SK-N-SH (cell line): ENCODE results near the gene LHPP. TPM values are rescaled to one million over a fixed set of nuclear protein-coding genes. Genes with fewer than 3 reads are reported as not detected.

Experiments used
- CTCF ChIA-PET: fragments of 300-600, 350-600 bp; formaldehyde crosslinking; extraction: SDS; loops from one replicate; lab custom pipeline; 2021; lab: Yijun Ruan, JAX
- POLR2A ChIA-PET: fragments of 350-600 bp; sonication (Branson Sonifier 250); formaldehyde crosslinking; extraction: SDS; loops from one replicate; lab custom pipeline; 2020; ENCODE audit warnings: antibody characterized with exemption, inconsistent platforms; lab: Yijun Ruan, JAX
- DNase-seq: peaks from one replicate; pipeline ENCODE4 v3.0.0; 2012
- H2AFZ ChIP-seq: fragments of 200-600 bp; sonication (generic); 2 replicates; pipeline ENCODE4 v1.8.1; 2016; ENCODE audit warnings: antibody characterized with exemption, mild to moderate bottlenecking, low read depth
- H3F3A ChIP-seq: fragments of 200-600 bp; sonication (generic); replicated peaks from 2 replicates; pipeline ENCODE3; 2016; ENCODE audit warnings: antibody characterized with exemption, mild to moderate bottlenecking; ENCODE audit not compliant: insufficient read depth
- H3K27ac ChIP-seq, 2 experiments: fragments of 200-500 bp in 1 of 2; fragments of 200-600 bp in 1 of 2; sonication (Bioruptor generic) in 1 of 2; sonication (generic), shearing (Covaris generic) in 1 of 2; 2 replicates each; pipeline versions ENCODE4 v1.5.1 to v1.6.1; 2014 to 2016; ENCODE audit warnings: low read depth in 2 of 2, inconsistent platforms in 1 of 2, low read length in 1 of 2, mild to moderate bottlenecking in 1 of 2, mixed read lengths in 1 of 2
- H3K27me3 ChIP-seq: fragments of 200-600 bp; sonication (generic), shearing (Covaris generic); 2 replicates; pipeline ENCODE4 v1.6.1; 2016; ENCODE audit warnings: mixed run types; ENCODE audit not compliant: insufficient read depth
- H3K36me3 ChIP-seq, 2 experiments: fragments of 200-500 bp in 1 of 2; fragments of 200-600 bp in 1 of 2; sonication (Bioruptor generic) in 1 of 2; sonication (generic) in 1 of 2; replicated peaks in 1 of 2; 2 replicates each; pipeline versions ENCODE3 to v1.5.1; 2014 to 2016; ENCODE audit warnings: low read length in 1 of 2, mild to moderate bottlenecking in 1 of 2; ENCODE audit not compliant: insufficient read depth in 2 of 2, control insufficient read depth in 1 of 2
- H3K4me1 ChIP-seq, 2 experiments: fragments of 200-500 bp in 1 of 2; fragments of 200-600 bp in 1 of 2; sonication (Bioruptor generic) in 1 of 2; sonication (generic), shearing (Covaris generic) in 1 of 2; 2 replicates each; pipeline versions ENCODE4 v1.5.1 to v1.6.1; 2014 to 2016; ENCODE audit warnings: low read depth in 1 of 2, low read length in 1 of 2, mixed run types in 1 of 2; ENCODE audit not compliant: insufficient read depth in 2 of 2, control insufficient read depth in 1 of 2
- H3K4me2 ChIP-seq: fragments of 200-600 bp; sonication (generic), shearing (Covaris generic); 2 replicates; pipeline ENCODE4 v1.6.1; 2017; ENCODE audit warnings: mixed run types
- H3K4me3 ChIP-seq, 2 experiments: fragments of 200-500 bp in 1 of 2; fragments of 200-600 bp in 1 of 2; sonication (Bioruptor generic) in 1 of 2; sonication (generic), shearing (Covaris generic) in 1 of 2; 2 replicates each; pipeline versions ENCODE4 v1.5.1 to v1.8.1; 2014 to 2016; ENCODE audit warnings: low read depth in 2 of 2, inconsistent platforms in 1 of 2, low read length in 1 of 2, mild to moderate bottlenecking in 1 of 2, mixed read lengths in 1 of 2, moderate library complexity in 1 of 2
- H3K79me2 ChIP-seq: fragments of 200-600 bp; sonication (generic); 2 replicates; pipeline ENCODE4 v1.8.1; 2017; ENCODE audit warnings: mild to moderate bottlenecking; ENCODE audit not compliant: insufficient read depth
- H3K9ac ChIP-seq: fragments of 200-600 bp; sonication (generic); 2 replicates; pipeline ENCODE4 v1.6.1; 2017; ENCODE audit warnings: mixed run types
- H3K9me2 ChIP-seq: fragments of 200-600 bp; sonication (generic); 2 replicates; pipeline ENCODE4 v1.6.1; 2017; ENCODE audit warnings: mixed run types
- H3K9me3 ChIP-seq: fragments of 200-600 bp; sonication (generic); 2 replicates; pipeline ENCODE4 v1.6.1; 2017; ENCODE audit warnings: mixed run types, mild to moderate bottlenecking, moderate library complexity
- H4K20me1 ChIP-seq: fragments of 200-600 bp; sonication (generic); 2 replicates; pipeline ENCODE4 v1.6.1; 2017; ENCODE audit warnings: mild to moderate bottlenecking, mixed run types; ENCODE audit not compliant: insufficient read depth
- CHD2 ChIP-seq: fragments of 150-350 bp; IDR thresholded peaks from 2 replicates; pipeline ENCODE4 v1.6.1; 2018; ENCODE audit warnings: low read length; ENCODE audit not compliant: partially characterized antibody
- EP300 ChIP-seq, 2 experiments: IDR thresholded peaks; 2 replicates each; pipeline versions ENCODE4 v1.4.0 to v1.6.1; 2012; ENCODE audit warnings: borderline replicate concordance in 1 of 2, low read depth in 1 of 2, low read length in 1 of 2
- EZH2phosphoT487 ChIP-seq: fragments of 200-600 bp; sonication (generic); IDR thresholded peaks from 2 replicates; pipeline ENCODE4 v1.6.1; 2017; ENCODE audit warnings: low read depth, mixed run types, mild to moderate bottlenecking, antibody characterized with exemption, moderate library complexity, borderline replicate concordance
- FOSL2 ChIP-seq: IDR thresholded peaks from 2 replicates; pipeline ENCODE4 v1.4.0; 2012; ENCODE audit warnings: low read depth, mild to moderate bottlenecking, moderate library complexity, borderline replicate concordance
- FOXJ3 ChIP-seq: sonication (generic); formaldehyde crosslinking; IDR thresholded peaks from 2 replicates; pipeline ENCODE4 v1.5.1; 2020; ENCODE audit warnings: mild to moderate bottlenecking, missing genetic modification reagents
- GABPA ChIP-seq: IDR thresholded peaks from 2 replicates; pipeline ENCODE4 v1.4.0; 2012; ENCODE audit warnings: low read depth, mild to moderate bottlenecking
- GATA2 ChIP-seq: sonication (generic); formaldehyde crosslinking; IDR thresholded peaks from 2 replicates; pipeline ENCODE4 v1.5.0; 2020; ENCODE audit warnings: mild to moderate bottlenecking, missing genetic modification reagents
- IRF3 ChIP-seq: fragments of 150-350 bp; IDR thresholded peaks from 2 replicates; pipeline ENCODE4 v1.6.1; 2016; ENCODE audit warnings: mild to moderate bottlenecking, low read depth, low read length
- MXI1 ChIP-seq: IDR thresholded peaks from 2 replicates; pipeline ENCODE4 v1.6.1; 2012; ENCODE audit warnings: mild to moderate bottlenecking, low read depth, low read length, improper control_type of control experiment
- NFIC ChIP-seq: IDR thresholded peaks from 2 replicates; pipeline ENCODE4 v1.4.0; 2012; ENCODE audit warnings: borderline replicate concordance
- NRF1 ChIP-seq: IDR thresholded peaks from 2 replicates; pipeline ENCODE4 v1.6.1; 2012; ENCODE audit warnings: low read depth, mild to moderate bottlenecking, low read length
- RAD21 ChIP-seq: IDR thresholded peaks from 2 replicates; pipeline ENCODE4 v1.6.1; 2012; ENCODE audit warnings: mild to moderate bottlenecking, low read length
- RXRA ChIP-seq: IDR thresholded peaks from 2 replicates; pipeline ENCODE4 v1.4.0; 2012; ENCODE audit warnings: low read depth, mild to moderate bottlenecking, borderline replicate concordance
- SMC3 ChIP-seq: IDR thresholded peaks from 2 replicates; pipeline ENCODE4 v1.6.1; 2012; ENCODE audit warnings: low read depth, low read length, improper control_type of control experiment
- TAF1 ChIP-seq: IDR thresholded peaks from 2 replicates; pipeline ENCODE4 v1.6.1; 2012; ENCODE audit warnings: low read depth, mild to moderate bottlenecking, low read length, moderate library complexity, borderline replicate concordance
- TCF12 ChIP-seq: IDR thresholded peaks from 2 replicates; pipeline ENCODE4 v1.4.0; 2012
- USF2 ChIP-seq: fragments of 150-350 bp; IDR thresholded peaks from 2 replicates; pipeline ENCODE4 v1.6.1; 2017; ENCODE audit warnings: antibody characterized with exemption, low read length, low read depth, borderline replicate concordance
- ZBTB33 ChIP-seq: IDR thresholded peaks from 2 replicates; pipeline ENCODE4 v1.4.0; 2012; ENCODE audit warnings: low read depth, borderline replicate concordance
- WGBS: methylation state at CpG from one replicate; pipeline ENCODE4 v1.1.6; 2017; ENCODE audit warnings: low lambda C conversion rate; 5-methylcytosine and 5-hydroxymethylcytosine counted together
- polyA plus RNA-seq, 3 experiments: library from polyadenylated mRNA; depleted of rRNA; stranded (reverse); fragments of >200 nt; gene quantifications; 2 replicates each; pipeline ENCODE4 v1.2.3, GENCODE V29; 2012
- TF ChIP-seq, protein P1 (sequence below): IDR thresholded peaks from 2 replicates; pipeline ENCODE4 v1.4.0; 2012; ENCODE audit warnings: low read depth
- TF ChIP-seq, protein P2 (sequence below): IDR thresholded peaks from 2 replicates; pipeline ENCODE4 v1.4.0; 2012; ENCODE audit warnings: low read depth, borderline replicate concordance

Gene LHPP
- polyA plus RNA-seq, 1 of the 3 experiments (the other 2 are of a cell fraction) = 29.8 TPM

DNA sequence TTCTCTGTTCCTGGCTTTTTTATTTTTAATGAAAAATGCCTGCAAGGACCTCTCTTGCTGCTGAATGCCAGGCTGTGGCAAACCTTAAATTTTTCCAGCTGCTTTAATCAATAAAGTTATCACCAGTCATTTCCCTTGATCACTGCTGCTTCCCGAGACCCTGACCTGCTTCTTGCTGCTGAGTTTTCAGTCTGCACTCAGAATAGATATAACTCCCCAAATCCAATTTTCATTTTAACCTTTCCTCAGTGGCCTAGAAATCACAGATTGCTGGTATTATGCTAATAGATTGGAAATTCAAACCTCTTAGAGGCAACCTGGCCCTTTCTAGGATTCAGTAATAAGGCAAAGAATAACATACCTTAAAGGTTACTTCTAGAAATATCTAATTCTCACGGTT lies 43.7 kb downstream of the LHPP start:
- no peak overlapping the region for H3K9ac ChIP-seq
- 64% methylated on average over 2 of the region's 2 CpGs for WGBS
- no peaks in the 10 kb centered on the region for H3K9me3 ChIP-seq
- H2AFZ ChIP-seq = no peak overlapping the region
- CTCF ChIA-PET = interaction anchor here (1.0 to 2.3 kb wide), 2 partner anchors 237 to 511 kb away, joined by 3 to 7 read pairs; no protein-coding TSS in a partner anchor
- DNase-seq = no peak
- no peaks in the 10 kb centered on the region for H4K20me1 ChIP-seq
- no peaks in the 10 kb centered on the region for H3K4me1 ChIP-seq
- POLR2A ChIA-PET = no interaction called here
- H3K27me3 ChIP-seq = no peaks in the 10 kb centered on the region
- H3K9me2 ChIP-seq = no peaks in the 10 kb centered on the region
- H3K4me3 ChIP-seq = no peak overlapping the region
- no peaks in the 10 kb centered on the region for H3F3A ChIP-seq
- no peak overlapping the region for H3K4me2 ChIP-seq
- H3K27ac ChIP-seq = no peak overlapping the region
- no peak for TF ChIP-seq EZH2phosphoT487
- no peak for TF ChIP-seq TCF12
- TF ChIP-seq GATA2 (CRISPR knock-in tag) = no peak
- TF ChIP-seq ZBTB33 = no peak
- TF ChIP-seq USF2 = no peak
- TF ChIP-seq RXRA = no peak
- no peak for TF ChIP-seq IRF3
- no peak for TF ChIP-seq NFIC
- TF ChIP-seq, protein P1, sequence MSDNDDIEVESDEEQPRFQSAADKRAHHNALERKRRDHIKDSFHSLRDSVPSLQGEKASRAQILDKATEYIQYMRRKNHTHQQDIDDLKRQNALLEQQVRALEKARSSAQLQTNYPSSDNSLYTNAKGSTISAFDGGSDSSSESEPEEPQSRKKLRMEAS = no peak
- TF ChIP-seq GABPA = no peak
- no peaks in the 10 kb centered on the region for H3K79me2 ChIP-seq
- H3K36me3 ChIP-seq = peaks cover 0 to 12% of the 10 kb centered on the region in 2 experiments

DNA sequence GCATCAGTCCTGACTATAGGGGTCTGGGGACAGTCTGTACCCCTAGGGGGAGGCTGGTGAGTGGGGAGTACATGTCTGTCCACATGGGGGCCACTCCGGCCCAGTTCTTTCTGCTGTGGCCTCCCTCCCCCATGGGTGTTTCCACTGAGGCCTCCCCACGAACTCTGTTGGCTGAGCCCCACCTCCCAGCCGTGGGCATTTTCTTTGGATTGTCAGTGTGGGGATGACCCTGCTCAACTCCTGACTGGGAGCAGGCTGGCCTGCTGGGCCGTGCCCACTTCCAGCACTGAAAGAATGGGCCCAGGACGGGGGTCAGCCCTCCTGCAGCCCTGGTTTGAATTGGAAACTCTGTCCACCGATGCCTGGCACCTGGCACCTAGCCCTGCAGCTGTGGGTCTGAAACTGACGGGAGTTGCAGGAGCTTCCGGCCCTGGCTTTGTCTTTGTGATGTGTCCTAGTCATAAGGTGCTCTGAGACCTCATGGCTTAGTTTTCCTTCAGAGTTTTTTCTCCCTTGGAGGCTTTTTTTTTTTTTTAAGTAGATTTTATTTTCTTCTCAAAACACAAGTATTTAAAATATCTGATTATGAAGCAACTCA lies 46.5 kb downstream of the LHPP start:
- no peak for DNase-seq
- H3K27me3 ChIP-seq = no peaks in the 10 kb centered on the region
- CTCF ChIA-PET = no interaction called here
- H3K9ac ChIP-seq = no peak overlapping the region
- H3K36me3 ChIP-seq = no peaks in the 10 kb centered on the region
- H3K9me3 ChIP-seq = no peaks in the 10 kb centered on the region
- H3K4me2 ChIP-seq = no peak overlapping the region
- no peaks in the 10 kb centered on the region for H3K9me2 ChIP-seq
- H3K4me1 ChIP-seq = no peaks in the 10 kb centered on the region
- H2AFZ ChIP-seq = no peak overlapping the region
- H3F3A ChIP-seq = no peaks in the 10 kb centered on the region
- POLR2A ChIA-PET = no interaction called here
- H4K20me1 ChIP-seq = no peaks in the 10 kb centered on the region
- H3K79me2 ChIP-seq = no peaks in the 10 kb centered on the region
- 81% methylated on average over 5 of the region's 8 CpGs for WGBS
- H3K4me3 ChIP-seq = no peak overlapping the region
- H3K27ac ChIP-seq = no peak overlapping the region
- TF ChIP-seq FOXJ3 (CRISPR knock-in tag) = no peak
- TF ChIP-seq SMC3 = no peak
- no peak for TF ChIP-seq IRF3
- no peak for TF ChIP-seq CHD2
- TF ChIP-seq RAD21 = no peak
- no peak for TF ChIP-seq RXRA
- TF ChIP-seq FOSL2 = no peak
- TF ChIP-seq, protein P2, sequence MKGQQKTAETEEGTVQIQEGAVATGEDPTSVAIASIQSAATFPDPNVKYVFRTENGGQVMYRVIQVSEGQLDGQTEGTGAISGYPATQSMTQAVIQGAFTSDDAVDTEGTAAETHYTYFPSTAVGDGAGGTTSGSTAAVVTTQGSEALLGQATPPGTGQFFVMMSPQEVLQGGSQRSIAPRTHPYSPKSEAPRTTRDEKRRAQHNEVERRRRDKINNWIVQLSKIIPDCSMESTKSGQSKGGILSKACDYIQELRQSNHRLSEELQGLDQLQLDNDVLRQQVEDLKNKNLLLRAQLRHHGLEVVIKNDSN = no peak
- TF ChIP-seq EP300 (IDR thresholded peaks at IDR 0.05; ENCODE audit: borderline replicate concordance in 1 of 2, low read depth in 1 of 2, low read length in 1 of 2) = no peak
- TF ChIP-seq EZH2phosphoT487 = no peak
- TF ChIP-seq TAF1 = no peak
- TF ChIP-seq NFIC = no peak
- TF ChIP-seq TCF12 = no peak
- TF ChIP-seq NRF1 = no peak
- no peak for TF ChIP-seq MXI1
- no peak for TF ChIP-seq GABPA
